Measurements from ENCODE around the gene ABCA5. TPM values are rescaled to one million over a fixed set of nuclear protein-coding genes. Genes with fewer than 3 reads are reported as not detected.

ABCA5 gene
- total and polyA plus RNA-seq, 2 of the 13 experiments (the other 11 are each of a cell fraction or from before 2014, with no cell fraction given): 9.7 to 10.1 TPM

GRCh38 chr17:69326377-69327059 is 415 bp downstream of the ABCA5 start (continued):
- no peak for TF ChIP-seq ZIK1 (CRISPR knock-in tag; IDR thresholded peaks at IDR 0.05; ENCODE audit: borderline replicate concordance, low read depth)
- peak; percentile 9; the same call in 1 of the 2 replicates for TF ChIP-seq DMAP1 (CRISPR knock-in tag; IDR thresholded peaks at IDR 0.05)
- no peak for TF ChIP-seq TCF7 (IDR thresholded peaks at IDR 0.05; ENCODE audit: low read depth)
- TF ChIP-seq SP140L (CRISPR knock-in tag; IDR thresholded peaks at IDR 0.05; ENCODE audit: borderline replicate concordance): no peak
- no peak for TF ChIP-seq ZNF703 (CRISPR knock-in tag; IDR thresholded peaks at IDR 0.05; ENCODE audit: borderline replicate concordance)
- TF ChIP-seq KLF6 (CRISPR knock-in tag; IDR thresholded peaks at IDR 0.05): no peak
- TF ChIP-seq HNF1B (CRISPR knock-in tag; IDR thresholded peaks at IDR 0.05): peak; percentile 25; the same call in 1 of the 2 replicates
- TF ChIP-seq ZNF761 (CRISPR knock-in tag; conservative IDR thresholded peaks at IDR 0.05): peak; percentile 77; the same call in 1 of the 2 replicates
- TF ChIP-seq ATF6 (CRISPR knock-in tag; conservative IDR thresholded peaks at IDR 0.05): no peak
- TF ChIP-seq, protein P1, sequence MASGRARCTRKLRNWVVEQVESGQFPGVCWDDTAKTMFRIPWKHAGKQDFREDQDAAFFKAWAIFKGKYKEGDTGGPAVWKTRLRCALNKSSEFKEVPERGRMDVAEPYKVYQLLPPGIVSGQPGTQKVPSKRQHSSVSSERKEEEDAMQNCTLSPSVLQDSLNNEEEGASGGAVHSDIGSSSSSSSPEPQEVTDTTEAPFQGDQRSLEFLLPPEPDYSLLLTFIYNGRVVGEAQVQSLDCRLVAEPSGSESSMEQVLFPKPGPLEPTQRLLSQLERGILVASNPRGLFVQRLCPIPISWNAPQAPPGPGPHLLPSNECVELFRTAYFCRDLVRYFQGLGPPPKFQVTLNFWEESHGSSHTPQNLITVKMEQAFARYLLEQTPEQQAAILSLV (CRISPR knock-in tag; IDR thresholded peaks at IDR 0.05; ENCODE audit: borderline replicate concordance): no peak
- TF ChIP-seq NFKBIZ (CRISPR knock-in tag; IDR thresholded peaks at IDR 0.05): no peak; the same call in 1 of the 2 replicates
- TF ChIP-seq KLF12 (CRISPR knock-in tag; IDR thresholded peaks at IDR 0.05; ENCODE audit: borderline replicate concordance): no peak
- TF ChIP-seq ZEB1 (IDR thresholded peaks at IDR 0.05; ENCODE audit: insufficient replicate concordance, low read depth): no peak
- TF ChIP-seq MTERF4 (CRISPR knock-in tag; IDR thresholded peaks at IDR 0.05): peak; percentile 5
- 0 out of 2 replicates have a peak, but pooled peaks have one; percentile 36 for TF ChIP-seq FIP1L1 (IDR thresholded peaks at IDR 0.05; ENCODE audit: borderline replicate concordance, insufficient read depth, low read depth, low read length)
- TF ChIP-seq TCF7L2 (IDR thresholded peaks at IDR 0.05; ENCODE audit: low read depth, low read length): no peak
- no peak for TF ChIP-seq RXRB (CRISPR knock-in tag; IDR thresholded peaks at IDR 0.05; ENCODE audit: borderline replicate concordance)
- no peak for TF ChIP-seq ATF1 (CRISPR knock-in tag; IDR thresholded peaks at IDR 0.05)
- no peak; the same call in 1 of the 2 replicates for TF ChIP-seq CCDC6 (CRISPR knock-in tag; IDR thresholded peaks at IDR 0.05)
- TF ChIP-seq ATRX (CRISPR knock-in tag; IDR thresholded peaks at IDR 0.05; ENCODE audit: borderline replicate concordance): no peak
- TF ChIP-seq ZNF839 (CRISPR knock-in tag; IDR thresholded peaks at IDR 0.05; ENCODE audit: borderline replicate concordance): no peak
- TF ChIP-seq TMF1 (CRISPR knock-in tag; IDR thresholded peaks at IDR 0.05; ENCODE audit: low read depth): no peak
- TF ChIP-seq RBAK (CRISPR knock-in tag; IDR thresholded peaks at IDR 0.05): no peak
- TF ChIP-seq HOXA7 (CRISPR knock-in tag; IDR thresholded peaks at IDR 0.05): no peak
- no peak for TF ChIP-seq GTF3A (CRISPR knock-in tag; conservative IDR thresholded peaks at IDR 0.05)
- TF ChIP-seq ZNF737 (CRISPR knock-in tag; IDR thresholded peaks at IDR 0.05; ENCODE audit: borderline replicate concordance): peak; percentile 92; the same call in 1 of the 2 replicates
